B cell (primary cell): ENCODE results near the gene RGSL1. TPM values are rescaled to one million over a fixed set of nuclear protein-coding genes. Genes with fewer than 3 reads are reported as not detected.

Experiments used
- ATAC-seq: fragments of 200-7000 bp; cut with Tn5 transposase; one replicate; pipeline ENCODE4 v1.10.0; 2021; ENCODE audit warnings: low read depth, mild to moderate bottlenecking, moderate number of reproducible peaks, moderate library complexity
- CTCF ChIA-PET: fragments of 350-600 bp; sonication (Branson Sonifier 250); formaldehyde crosslinking; loops from one replicate; lab custom pipeline; 2021; ENCODE audit warnings: antibody characterized with exemption, inconsistent platforms; lab: Charles Lee
- POLR2A ChIA-PET: fragments of 350-600 bp; sonication (Branson Sonifier 250); formaldehyde crosslinking; loops from one replicate; lab custom pipeline; 2021; ENCODE audit warnings: antibody characterized with exemption; lab: Charles Lee
- DNase-seq: peaks from one replicate; pipeline ENCODE4 v3.0.0; 2013
- H2AFZ ChIP-seq: 2 replicates; pipeline ENCODE4 v1.6.1; 2012; ENCODE audit warnings: mild to moderate bottlenecking, low read depth, low read length; ENCODE audit not compliant: insufficient read depth, poor library complexity, severe bottlenecking
- H3K27ac ChIP-seq, 2 donors: 1 replicate in 1 of 2; 2 replicates in 1 of 2; pipeline ENCODE4 v1.5.1; 2012 to 2013; ENCODE audit warnings: low read length in 2 of 2, mild to moderate bottlenecking in 2 of 2, moderate library complexity in 1 of 2
- H3K27me3 ChIP-seq, 4 experiments: fragments of 200-600 bp in 1 of 4; sonication (generic) in 1 of 4; replicated peaks in 1 of 4; 1 replicate in 2 of 4; 2 replicates in 2 of 4; pipeline versions ENCODE4 v1.6.1 to v1.7.0; 2013 to 2016; ENCODE audit warnings: low read length in 3 of 4, mild to moderate bottlenecking in 2 of 4, mixed read lengths in 1 of 4, moderate library complexity in 1 of 4; ENCODE audit not compliant: insufficient read depth in 4 of 4, control insufficient read depth in 3 of 4; ENCODE audit errors: control extremely low read depth in 1 of 4
- H3K36me3 ChIP-seq, 2 experiments: replicated peaks in 1 of 2; 1 replicate in 1 of 2; 2 replicates in 1 of 2; pipeline versions ENCODE4 v1.6.1 to v1.7.1; 2013; ENCODE audit warnings: low read length in 1 of 2; ENCODE audit not compliant: insufficient read depth in 2 of 2, control insufficient read depth in 1 of 2; ENCODE audit errors: control extremely low read depth in 1 of 2, extremely low read depth in 1 of 2
- H3K4me1 ChIP-seq, 2 donors: fragments of 200-600 bp in 1 of 2; sonication (generic) in 1 of 2; 1 replicate in 1 of 2; 2 replicates in 1 of 2; pipeline versions ENCODE4 v1.5.1 to v1.6.1; 2013 to 2017; ENCODE audit warnings: low read length in 2 of 2; ENCODE audit not compliant: control insufficient read depth in 2 of 2, insufficient read depth in 2 of 2
- H3K4me2 ChIP-seq: replicated peaks from 2 replicates; pipeline ENCODE3; 2012; ENCODE audit warnings: mild to moderate bottlenecking, low read depth, low read length; ENCODE audit not compliant: poor library complexity, severe bottlenecking
- H3K4me3 ChIP-seq, 5 experiments: fragments of 200-600 bp in 1 of 5; sonication (generic) in 1 of 5; 1 replicate in 3 of 5; 2 replicates in 2 of 5; pipeline versions ENCODE4 v1.5.1 to v1.7.0; 2011 to 2016; ENCODE audit warnings: low read length in 4 of 5, mild to moderate bottlenecking in 4 of 5, low read depth in 2 of 5, control low read depth in 1 of 5, moderate library complexity in 1 of 5; ENCODE audit not compliant: insufficient read depth in 1 of 5; ENCODE audit errors: control extremely low read depth in 1 of 5, extremely low read depth in 1 of 5
- H3K79me2 ChIP-seq: fragments of 200-600 bp; sonication (generic); one replicate; pipeline ENCODE4 v1.6.0; 2016; ENCODE audit warnings: low read length; ENCODE audit not compliant: control insufficient read depth, insufficient read depth
- H3K9ac ChIP-seq: fragments of 200-600 bp; sonication (generic); 2 replicates; pipeline ENCODE4 v1.6.1; 2017; ENCODE audit warnings: mild to moderate bottlenecking, low read length, moderate library complexity
- H3K9me3 ChIP-seq, 3 donors: one replicate each; pipeline versions ENCODE4 v1.6.1 to v1.7.1; 2013; ENCODE audit warnings: low read length in 2 of 3; ENCODE audit not compliant: control insufficient read depth in 2 of 3, insufficient read depth in 1 of 3; ENCODE audit errors: control extremely low read depth in 1 of 3
- H4K20me1 ChIP-seq: 2 replicates; pipeline ENCODE4 v1.6.0; 2012; ENCODE audit warnings: mild to moderate bottlenecking, low read length; ENCODE audit not compliant: insufficient read depth, control insufficient read depth, poor library complexity, severe bottlenecking
- H3K27ac Mint-ChIP-seq: one replicate; pipeline ENCODE4 v1.8.0; 2021; ENCODE audit warnings: mixed read lengths
- H3K27me3 Mint-ChIP-seq: one replicate; pipeline ENCODE4 v1.8.0; 2021; ENCODE audit warnings: mixed read lengths
- H3K4me1 Mint-ChIP-seq: one replicate; pipeline ENCODE4 v1.8.0; 2021; ENCODE audit warnings: mixed read lengths
- H3K4me3 Mint-ChIP-seq: one replicate; pipeline ENCODE4 v1.8.0; 2021; ENCODE audit warnings: mixed read lengths
- H3K9me3 Mint-ChIP-seq: one replicate; pipeline ENCODE4 v1.8.0; 2022; ENCODE audit warnings: mixed read lengths; ENCODE audit not compliant: insufficient read depth
- EZH2 ChIP-seq: IDR thresholded peaks from 2 replicates; pipeline ENCODE4 v1.6.1; 2012; ENCODE audit warnings: borderline replicate concordance, low read depth, mild to moderate bottlenecking, moderate library complexity, low read length; ENCODE audit not compliant: insufficient read depth, poor library complexity, severe bottlenecking
- WGBS: methylation state at CpG from one replicate; pipeline ENCODE4 v1.1.5; 2013; ENCODE audit warnings: missing lambda C conversion rate; ENCODE audit not compliant: insufficient coverage; 5-methylcytosine and 5-hydroxymethylcytosine counted together
- intact Hi-C: fragments of 100-400 bp; cut with micrococcal nuclease; formaldehyde crosslinking; loops from one replicate; pipeline ENCODE4 v1.10.0; 2022
- polyA plus RNA-seq: library from polyadenylated mRNA; depleted of rRNA; stranded (reverse); fragments of >200 nt; gene quantifications from 2 replicates; pipeline ENCODE4 v1.2.3, GENCODE V29; 2012
- total RNA-seq, 2 donors: library from RNA; stranded (reverse); fragments of 120-200 nt in 1 of 2; gene quantifications; 1 replicate in 1 of 2; 2 replicates in 1 of 2; pipeline versions ENCODE4 v1.2.3 to v1.2.4, GENCODE V29; 2013 to 2022
- TF ChIP-seq, protein P1 (sequence below): fragments of 200-600 bp; IDR thresholded peaks from one replicate; pipeline ENCODE4 v1.8.0; 2022; ENCODE audit warnings: antibody characterized with exemption, mild to moderate bottlenecking

The RGSL1 gene
- total and polyA plus RNA-seq, 2 donors (not counting 1 experiment from before 2014, with no cell fraction given) = not detected

DNA sequence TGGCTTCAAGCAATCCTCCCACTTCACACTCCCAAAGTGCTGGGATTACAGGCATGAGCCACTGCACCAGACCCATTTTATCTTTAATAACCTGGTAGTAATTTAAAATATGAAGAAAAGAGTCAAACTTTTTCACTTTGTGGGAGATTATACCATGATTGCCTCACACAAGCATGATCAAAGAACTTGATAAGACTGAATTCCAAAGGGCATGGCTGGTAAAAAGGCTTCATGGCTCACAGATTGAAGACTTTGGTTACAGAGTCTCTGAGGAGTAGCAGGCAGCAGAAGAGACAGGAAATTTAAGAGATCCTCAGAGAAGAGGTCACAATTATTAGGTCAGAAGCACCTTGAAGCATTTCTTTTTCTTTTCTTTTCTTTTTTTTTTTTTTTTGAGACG lies 16.4 kb upstream of the RGSL1 start:
- ATAC-seq = no peak
- H3K9ac ChIP-seq = no peak overlapping the region
- peaks cover 6% of the 10 kb centered on the region for H3K27me3 Mint-ChIP-seq
- WGBS = no CpG with 5 or more reads among the region's 1 CpG
- peaks cover 8% of the 10 kb centered on the region for H3K4me1 Mint-ChIP-seq
- no peaks in the 10 kb centered on the region for H3K79me2 ChIP-seq
- peaks cover 6% of the 10 kb centered on the region for H3K9me3 Mint-ChIP-seq
- peaks cover 0 to 3% (median 3%) of the 10 kb centered on the region in 3 donors for H3K9me3 ChIP-seq
- no peak overlapping the region for H3K4me2 ChIP-seq
- peaks cover 0 to 3% of the 10 kb centered on the region in 2 donors for H3K4me1 ChIP-seq
- no peaks in the 10 kb centered on the region for H4K20me1 ChIP-seq
- intact Hi-C loops = no loop called here
- H3K4me3 Mint-ChIP-seq = no peak overlapping the region
- TF ChIP-seq, protein P1, sequence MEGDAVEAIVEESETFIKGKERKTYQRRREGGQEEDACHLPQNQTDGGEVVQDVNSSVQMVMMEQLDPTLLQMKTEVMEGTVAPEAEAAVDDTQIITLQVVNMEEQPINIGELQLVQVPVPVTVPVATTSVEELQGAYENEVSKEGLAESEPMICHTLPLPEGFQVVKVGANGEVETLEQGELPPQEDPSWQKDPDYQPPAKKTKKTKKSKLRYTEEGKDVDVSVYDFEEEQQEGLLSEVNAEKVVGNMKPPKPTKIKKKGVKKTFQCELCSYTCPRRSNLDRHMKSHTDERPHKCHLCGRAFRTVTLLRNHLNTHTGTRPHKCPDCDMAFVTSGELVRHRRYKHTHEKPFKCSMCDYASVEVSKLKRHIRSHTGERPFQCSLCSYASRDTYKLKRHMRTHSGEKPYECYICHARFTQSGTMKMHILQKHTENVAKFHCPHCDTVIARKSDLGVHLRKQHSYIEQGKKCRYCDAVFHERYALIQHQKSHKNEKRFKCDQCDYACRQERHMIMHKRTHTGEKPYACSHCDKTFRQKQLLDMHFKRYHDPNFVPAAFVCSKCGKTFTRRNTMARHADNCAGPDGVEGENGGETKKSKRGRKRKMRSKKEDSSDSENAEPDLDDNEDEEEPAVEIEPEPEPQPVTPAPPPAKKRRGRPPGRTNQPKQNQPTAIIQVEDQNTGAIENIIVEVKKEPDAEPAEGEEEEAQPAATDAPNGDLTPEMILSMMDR = no peak
- no peak for TF ChIP-seq EZH2
- no peak overlapping the region for H3K4me3 ChIP-seq
- no peak overlapping the region for H2AFZ ChIP-seq
- no peaks in the 10 kb centered on the region for H3K36me3 ChIP-seq
- no peak overlapping the region for H3K27ac ChIP-seq
- H3K27ac Mint-ChIP-seq = no peak overlapping the region
- ChIA-PET CTCF (interaction anchor here (0.7 kb wide), 1 partner anchor 351 kb away, joined by 4 read pairs; no protein-coding TSS in a partner anchor), POLR2A (no interaction called here)
- no peaks in the 10 kb centered on the region for H3K27me3 ChIP-seq
- no peak for DNase-seq

DNA sequence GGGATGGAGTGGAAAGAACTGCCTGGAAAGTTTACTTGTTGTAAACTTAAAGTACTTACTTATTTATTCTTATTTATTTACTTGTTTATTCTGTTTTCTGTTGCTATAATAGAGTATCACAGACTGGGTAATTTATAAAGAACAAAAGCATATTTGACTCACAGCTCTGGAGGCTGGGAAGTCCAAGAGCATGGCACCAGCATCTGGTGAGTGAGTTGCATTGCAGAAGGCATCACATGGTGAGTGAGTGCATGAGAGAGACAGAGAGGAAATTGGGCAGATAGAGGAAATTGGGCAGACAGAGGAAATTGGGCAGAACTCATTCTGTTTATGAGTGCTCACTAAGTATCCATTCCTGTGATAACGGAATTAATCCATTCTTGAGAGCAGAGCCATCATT lies 11.6 kb upstream of the RGSL1 start:
- Histone ChIP-seq H3K4me1 (no peaks in the 10 kb centered on the region), H2AFZ (no peak overlapping the region), H3K36me3 (no peaks in the 10 kb centered on the region), H3K27ac (no peak overlapping the region), H3K79me2 (no peaks in the 10 kb centered on the region), H3K27me3 (no peaks in the 10 kb centered on the region), H3K4me2 (no peak overlapping the region), H4K20me1 (no peaks in the 10 kb centered on the region), H3K4me3 (no peak overlapping the region), H3K9me3 (peaks cover 0 to 4% (median 3%) of the 10 kb centered on the region in 3 donors), H3K9ac (no peak overlapping the region)
- Mint-ChIP-seq H3K27ac (no peak overlapping the region), H3K4me1 (no peaks in the 10 kb centered on the region), H3K9me3 (peaks cover 6% of the 10 kb centered on the region), H3K4me3 (no peak overlapping the region), H3K27me3 (peaks cover 6% of the 10 kb centered on the region)
- intact Hi-C loops = no loop called here
- WGBS = 100% methylated on average over 1 of the region's 1 CpG
- ChIA-PET CTCF (interaction anchor here (0.8 to 1.0 kb wide), 2 partner anchors 11 to 155 kb away, joined by 3 to 5 read pairs; no protein-coding TSS in a partner anchor), POLR2A (no interaction called here)
- ATAC-seq (no peak), DNase-seq (no peak)
- no peak for TF ChIP-seq EZH2
- TF ChIP-seq, protein P1 = no peak
